HEK293T (cell line): ENCODE data around the gene KCNMA1.

ENCODE experiments used
- BHLHE40 ChIP-seq: fragments of 450-650 bp; IDR thresholded peaks from 2 replicates; pipeline ENCODE4 v1.6.1; 2016; ENCODE audit warnings: mild to moderate bottlenecking, moderate library complexity, borderline replicate concordance
- ELF4 ChIP-seq: fragments of 450-650 bp; IDR thresholded peaks from 2 replicates; pipeline ENCODE4 v1.6.1; 2017; ENCODE audit warnings: antibody characterized with exemption
- FOXA1 ChIP-seq: fragments of 450-650 bp; IDR thresholded peaks from 2 replicates; pipeline ENCODE4 v1.6.1; 2016; ENCODE audit warnings: mild to moderate bottlenecking
- FOXM1 ChIP-seq: fragments of 450-650 bp; IDR thresholded peaks from 2 replicates; pipeline ENCODE4 v1.6.1; 2017; ENCODE audit warnings: mild to moderate bottlenecking, borderline replicate concordance
- HDGF ChIP-seq: fragments of 450-650 bp; IDR thresholded peaks from 2 replicates; pipeline ENCODE4 v1.6.1; 2017; ENCODE audit warnings: antibody characterized with exemption, borderline replicate concordance
- PKNOX1 ChIP-seq: fragments of 450-650 bp; IDR thresholded peaks from 2 replicates; pipeline ENCODE4 v1.6.1; 2016
- SP1 ChIP-seq: fragments of 450-650 bp; IDR thresholded peaks from 2 replicates; pipeline ENCODE4 v1.6.1; 2017
- TARDBP ChIP-seq: fragments of 450-650 bp; IDR thresholded peaks from 2 replicates; pipeline ENCODE4 v1.6.1; 2016

- TF ChIP-seq SP1 (no peak), PKNOX1 (no peak), TARDBP (no peak), FOXM1 (no peak), FOXA1 (no peak), HDGF (no peak), ELF4 (no peak), BHLHE40 (no peak)
Observed at GRCh38 chr10:77267703-77268675, 369.6 kb downstream of the KCNMA1 start.
